Activated CD8-positive, alpha-beta memory T cell treated with anti-CD3 and anti-CD28 coated beads, Interleukin-2, amount 10 ng/mL, durations not matched to agents 7 days and 5 days (primary cell): Measurements from ENCODE around the gene ALX1. TPM values are rescaled to one million over a fixed set of nuclear protein-coding genes. Genes with fewer than 3 reads are reported as not detected.
A peak's percentile ranks its signal among the peaks of the same experiment; 100 is the strongest.
"Not testable (repeated sequence)": the region's sequence is repeated elsewhere in the genome, so short reads cannot be mapped to it uniquely, and the experiment has no call there.

Experiments
- ATAC-seq: fragments of 150-1000 bp; cut with Tn5 transposase; one replicate; pipeline ENCODE4 v1.10.0; 2021; ENCODE audit warnings: moderate library complexity
- CTCF ChIA-PET: fragments of 350-600 bp; sonication (Branson Sonifier 250); formaldehyde crosslinking; loops from one replicate; lab custom pipeline; 2021; ENCODE audit warnings: antibody characterized with exemption; lab: Charles Lee
- DNase-seq: peaks from one replicate; pipeline ENCODE4 v3.0.0-alpha.2; 2020
- H3K27ac Mint-ChIP-seq: one replicate; pipeline ENCODE4 v1.8.0; 2021; ENCODE audit warnings: mild to moderate bottlenecking, mixed read lengths
- H3K27me3 Mint-ChIP-seq: one replicate; pipeline ENCODE4 v1.8.0; 2021; ENCODE audit warnings: mixed read lengths
- H3K36me3 Mint-ChIP-seq: one replicate; pipeline ENCODE4 v1.8.0; 2021; ENCODE audit warnings: mild to moderate bottlenecking, mixed read lengths
- H3K4me1 Mint-ChIP-seq: one replicate; pipeline ENCODE4 v1.8.0; 2021; ENCODE audit warnings: mixed read lengths
- H3K4me3 Mint-ChIP-seq: one replicate; pipeline ENCODE4 v1.8.0; 2021; ENCODE audit warnings: mild to moderate bottlenecking, moderate library complexity, mixed read lengths
- H3K9me3 Mint-ChIP-seq: one replicate; pipeline ENCODE4 v1.8.0; 2022; ENCODE audit warnings: low read depth, mixed read lengths
- total RNA-seq, 2 experiments: library from RNA; stranded (reverse); gene quantifications; one replicate each; pipeline ENCODE4 v1.2.3, GENCODE V29; 2021

The ALX1 gene
- total RNA-seq, 2 experiments from 2014 or later: not detected

DNA sequence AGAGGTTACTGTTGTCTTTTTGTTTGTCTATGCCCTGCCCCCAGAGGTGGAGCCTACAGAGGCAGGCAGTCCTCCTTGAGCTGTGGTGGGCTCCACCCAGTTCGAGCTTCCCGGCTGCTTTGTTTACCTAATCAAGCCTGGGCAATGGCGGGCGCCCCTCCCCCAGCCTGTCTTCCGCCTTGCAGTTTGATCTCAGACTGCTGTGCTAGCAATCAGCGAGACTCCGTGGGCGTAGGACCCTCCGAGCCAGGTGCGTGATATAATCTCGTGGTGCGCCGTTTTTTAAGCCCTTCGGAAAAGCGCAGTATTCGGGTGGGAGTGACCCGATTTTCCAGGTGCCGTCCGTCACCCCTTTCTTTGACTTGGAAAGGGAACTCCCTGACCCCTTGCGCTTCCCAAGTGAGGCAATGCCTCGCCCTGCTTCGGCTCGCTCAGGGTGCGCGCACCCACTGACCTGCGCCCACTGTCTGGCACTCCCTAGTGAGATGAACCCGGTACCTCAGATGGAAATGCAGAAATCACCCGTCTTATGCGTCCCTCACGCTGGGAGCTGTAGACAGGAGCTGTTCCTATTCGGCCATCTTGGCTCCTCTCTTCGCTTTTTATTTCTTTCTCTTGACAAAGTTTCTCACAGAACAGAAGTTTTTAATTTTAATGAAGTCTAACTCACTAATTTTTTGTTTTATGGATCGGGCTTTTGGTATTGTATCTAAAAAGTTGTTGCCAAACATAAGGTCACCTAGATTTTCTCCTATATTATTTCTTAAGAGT lies 38.0 kb downstream of the ALX1 start:
- DNase-seq, H3K36me3 Mint-ChIP-seq, CTCF ChIA-PET, ATAC-seq, H3K27me3 Mint-ChIP-seq, H3K4me1 Mint-ChIP-seq, H3K9me3 Mint-ChIP-seq: not testable (repeated sequence)
- H3K27ac Mint-ChIP-seq: peak overlapping the region; percentile 36
- H3K4me3 Mint-ChIP-seq: peak overlapping the region; percentile 7

GRCh38 chr12:85322715-85323114 lies 42.7 kb downstream of the ALX1 start:
- no peaks in the 10 kb centered on the region for H3K4me1 Mint-ChIP-seq
- no peak overlapping the region for H3K27ac Mint-ChIP-seq
- ATAC-seq (no peak), DNase-seq (no peak)
- CTCF ChIA-PET: no interaction called here
- no peaks in the 10 kb centered on the region for H3K9me3 Mint-ChIP-seq
- H3K36me3 Mint-ChIP-seq: no peaks in the 10 kb centered on the region
- H3K27me3 Mint-ChIP-seq: no peaks in the 10 kb centered on the region
- H3K4me3 Mint-ChIP-seq: no peak overlapping the region

GRCh38 chr12:85325442-85325841 lies 45.4 kb downstream of the ALX1 start:
- Mint-ChIP-seq H3K27me3 (no peaks in the 10 kb centered on the region), H3K36me3 (no peaks in the 10 kb centered on the region), H3K9me3 (no peaks in the 10 kb centered on the region), H3K4me1 (no peaks in the 10 kb centered on the region), H3K4me3 (no peak overlapping the region), H3K27ac (no peak overlapping the region)
- CTCF ChIA-PET: no interaction called here
- ATAC-seq (no peak), DNase-seq (no peak)

DNA sequence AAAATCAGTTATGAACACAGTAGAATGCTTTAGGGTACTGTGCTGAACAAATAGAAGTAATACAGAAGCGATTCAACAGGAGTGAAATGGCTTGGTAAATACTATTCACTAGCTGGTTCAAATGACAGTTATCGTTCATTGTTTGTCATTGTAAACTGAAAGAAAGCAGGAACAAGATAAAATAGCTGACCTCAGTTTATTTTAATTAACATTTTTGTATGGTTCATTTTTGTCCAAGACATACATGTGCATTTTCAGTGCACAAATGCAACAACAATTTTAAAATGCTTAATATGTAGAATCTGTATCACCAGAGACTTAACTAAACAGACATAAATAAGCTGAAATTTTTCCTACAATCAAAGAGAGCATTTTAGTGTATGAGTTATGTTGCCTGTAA lies 49.9 kb downstream of the ALX1 start:
- Mint-ChIP-seq H3K4me3 (no peak overlapping the region), H3K27ac (no peak overlapping the region), H3K9me3 (peaks cover 3% of the 10 kb centered on the region), H3K36me3 (no peaks in the 10 kb centered on the region), H3K4me1 (no peaks in the 10 kb centered on the region), H3K27me3 (no peaks in the 10 kb centered on the region)
- DNase-seq (no peak), ATAC-seq (no peak)
- CTCF ChIA-PET: no interaction called here

- H3K27ac Mint-ChIP-seq: no peak overlapping the region
- no peaks in the 10 kb centered on the region for H3K9me3 Mint-ChIP-seq
- H3K27me3 Mint-ChIP-seq: no peaks in the 10 kb centered on the region
- CTCF ChIA-PET: no interaction called here
- no peak overlapping the region for H3K4me3 Mint-ChIP-seq
- no peak for ATAC-seq
- H3K4me1 Mint-ChIP-seq: no peaks in the 10 kb centered on the region
- H3K36me3 Mint-ChIP-seq: no peaks in the 10 kb centered on the region
- DNase-seq: no peak
These were observed 68.8 kb downstream of the ALX1 start for GRCh38 chr12:85348779-85349178.

DNA sequence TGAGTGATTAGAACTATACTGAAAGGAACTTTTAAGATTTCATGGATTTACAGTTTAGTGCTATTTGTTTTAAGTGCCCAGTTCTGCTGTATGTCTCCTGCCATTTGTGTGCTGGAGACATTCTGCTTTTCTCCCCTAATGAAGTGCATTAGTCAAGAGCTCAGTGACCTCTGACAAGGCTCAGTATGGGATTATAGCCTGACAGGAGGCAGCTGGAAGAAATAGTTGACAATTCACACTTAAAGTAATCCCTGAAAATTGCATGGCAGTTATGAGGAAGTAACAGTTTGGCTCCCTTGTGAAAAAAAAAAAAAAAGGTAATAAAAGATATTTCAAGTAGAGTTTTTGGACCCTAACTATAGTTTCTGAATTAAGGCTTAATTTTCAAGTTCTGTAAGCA lies 70.3 kb downstream of the ALX1 start:
- Mint-ChIP-seq H3K36me3 (no peaks in the 10 kb centered on the region), H3K9me3 (no peaks in the 10 kb centered on the region), H3K4me3 (no peak overlapping the region), H3K27ac (no peak overlapping the region), H3K4me1 (no peaks in the 10 kb centered on the region), H3K27me3 (no peaks in the 10 kb centered on the region)
- no peak for DNase-seq
- no peak for ATAC-seq
- CTCF ChIA-PET: no interaction called here

Other genes with a start within 250 kb of the ALX1 start
- gene TSPAN19, start 243.9 kb upstream of the ALX1 start, total RNA-seq: not detected
- not detected for gene LRRIQ1, start 243.9 kb upstream of the ALX1 start, total RNA-seq